NB4 (cell line): Measurements from ENCODE around the gene CD86.

Experiments used
- POLR2A ChIP-seq: IDR thresholded peaks from 2 replicates; pipeline ENCODE4 v1.6.1; 2011; ENCODE audit warnings: mild to moderate bottlenecking; ENCODE audit not compliant: insufficient read length; ENCODE audit errors: extremely low read depth
- TF ChIP-seq, protein P1 (sequence below): IDR thresholded peaks from one replicate; pipeline ENCODE4 v1.5.1; 2012; ENCODE audit warnings: low read depth, low read length

DNA sequence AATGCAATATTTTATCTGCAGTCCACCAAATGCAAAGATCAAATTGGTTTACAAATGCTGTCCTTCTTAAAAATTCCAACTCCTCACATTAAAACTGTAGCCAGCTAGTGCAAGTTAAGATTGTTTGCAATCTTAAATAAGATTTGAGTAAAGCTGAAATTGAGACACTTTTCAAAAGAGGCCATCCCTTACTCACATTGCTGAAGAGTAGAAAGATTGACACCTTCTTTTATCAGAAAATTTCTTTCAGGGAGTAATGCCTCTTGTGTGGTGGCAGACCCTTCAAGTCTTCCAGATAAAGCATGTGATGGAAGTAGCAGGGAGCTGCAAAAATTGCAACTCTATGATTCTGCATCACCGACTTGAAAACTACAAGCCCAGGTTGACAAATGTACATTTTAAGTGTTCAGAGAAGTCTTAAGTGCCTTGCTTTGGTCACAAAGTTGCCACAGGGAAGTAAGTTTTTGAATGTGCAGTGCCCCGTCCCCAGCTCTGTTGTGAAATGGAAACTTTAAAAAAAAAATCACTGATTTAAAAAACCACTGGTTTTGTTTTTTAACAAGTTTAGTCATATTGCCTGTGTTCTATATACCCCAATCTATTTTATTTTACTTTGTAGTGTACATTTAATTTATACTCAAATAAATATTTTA lies 12.6 kb downstream of the CD86 start:
- TF ChIP-seq, protein P1, sequence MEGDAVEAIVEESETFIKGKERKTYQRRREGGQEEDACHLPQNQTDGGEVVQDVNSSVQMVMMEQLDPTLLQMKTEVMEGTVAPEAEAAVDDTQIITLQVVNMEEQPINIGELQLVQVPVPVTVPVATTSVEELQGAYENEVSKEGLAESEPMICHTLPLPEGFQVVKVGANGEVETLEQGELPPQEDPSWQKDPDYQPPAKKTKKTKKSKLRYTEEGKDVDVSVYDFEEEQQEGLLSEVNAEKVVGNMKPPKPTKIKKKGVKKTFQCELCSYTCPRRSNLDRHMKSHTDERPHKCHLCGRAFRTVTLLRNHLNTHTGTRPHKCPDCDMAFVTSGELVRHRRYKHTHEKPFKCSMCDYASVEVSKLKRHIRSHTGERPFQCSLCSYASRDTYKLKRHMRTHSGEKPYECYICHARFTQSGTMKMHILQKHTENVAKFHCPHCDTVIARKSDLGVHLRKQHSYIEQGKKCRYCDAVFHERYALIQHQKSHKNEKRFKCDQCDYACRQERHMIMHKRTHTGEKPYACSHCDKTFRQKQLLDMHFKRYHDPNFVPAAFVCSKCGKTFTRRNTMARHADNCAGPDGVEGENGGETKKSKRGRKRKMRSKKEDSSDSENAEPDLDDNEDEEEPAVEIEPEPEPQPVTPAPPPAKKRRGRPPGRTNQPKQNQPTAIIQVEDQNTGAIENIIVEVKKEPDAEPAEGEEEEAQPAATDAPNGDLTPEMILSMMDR: no peak
- TF ChIP-seq POLR2A: no peak
